Effector memory CD4-positive, alpha-beta T cell (primary cell): ENCODE measurements around the gene SFMBT2.

Experiments used
- DNase-seq, 3 donors: peaks; one replicate each; pipeline ENCODE4 v3.0.0-alpha.2; 2020
- H3K27ac ChIP-seq: 2 replicates; pipeline ENCODE4 v1.7.0; 2013; ENCODE audit warnings: mild to moderate bottlenecking, low read length, moderate library complexity; ENCODE audit not compliant: insufficient read depth, poor library complexity, severe bottlenecking
- H3K27me3 ChIP-seq: replicated peaks from 2 replicates; pipeline ENCODE4 v1.7.0; 2013; ENCODE audit warnings: mild to moderate bottlenecking, low read length; ENCODE audit not compliant: insufficient read depth, control insufficient read depth, poor library complexity, severe bottlenecking
- H3K36me3 ChIP-seq: 2 replicates; pipeline ENCODE4 v1.7.0; 2013; ENCODE audit warnings: mild to moderate bottlenecking, low read length, moderate library complexity; ENCODE audit not compliant: control insufficient read depth, insufficient read depth
- H3K4me1 ChIP-seq: 2 replicates; pipeline ENCODE4 v1.7.0; 2013; ENCODE audit warnings: low read length, mild to moderate bottlenecking; ENCODE audit not compliant: control insufficient read depth, insufficient read depth, poor library complexity, severe bottlenecking
- H3K4me3 ChIP-seq: 2 replicates; pipeline ENCODE4 v1.7.0; 2013; ENCODE audit warnings: low read length, low read depth, mild to moderate bottlenecking; ENCODE audit not compliant: insufficient read depth, poor library complexity, severe bottlenecking
- H3K9me3 ChIP-seq: 2 replicates; pipeline ENCODE4 v1.7.0; 2013; ENCODE audit warnings: mild to moderate bottlenecking, low read length, moderate library complexity; ENCODE audit not compliant: control insufficient read depth

Gene SFMBT2

GRCh38 chr10:7245505-7245904 is 165.3 kb downstream of the SFMBT2 start:
- DNase-seq, result no peak
- Histone ChIP-seq H3K4me3 (no peak overlapping the region), H3K4me1 (peaks cover 5% of the 10 kb centered on the region), H3K36me3 (peaks cover 16% of the 10 kb centered on the region), H3K9me3 (no peaks in the 10 kb centered on the region), H3K27me3 (no peaks in the 10 kb centered on the region), H3K27ac (no peak overlapping the region)

- H3K27ac ChIP-seq, result no peak overlapping the region
- no peak for DNase-seq
- no peak overlapping the region for H3K4me3 ChIP-seq
Measured at GRCh38 chr10:7243873-7244272, 167.0 kb downstream of the SFMBT2 start.

GRCh38 chr10:7243139-7243538 is 167.7 kb downstream of the SFMBT2 start:
- DNase-seq, result no peak
- Histone ChIP-seq H3K9me3 (no peaks in the 10 kb centered on the region), H3K4me1 (peaks cover 5% of the 10 kb centered on the region), H3K4me3 (no peak overlapping the region), H3K27me3 (no peaks in the 10 kb centered on the region), H3K27ac (no peak overlapping the region), H3K36me3 (peaks cover 11% of the 10 kb centered on the region)

More at GRCh38 chr10:7243873-7244272, 167.0 kb downstream of the SFMBT2 start:
- Histone ChIP-seq H3K36me3 (peaks cover 16% of the 10 kb centered on the region), H3K9me3 (no peaks in the 10 kb centered on the region), H3K4me1 (peaks cover 5% of the 10 kb centered on the region), H3K27me3 (no peaks in the 10 kb centered on the region)

- DNase-seq, result no peak
- Histone ChIP-seq H3K4me3 (no peak overlapping the region), H3K36me3 (peaks cover 6% of the 10 kb centered on the region), H3K4me1 (peaks cover 5% of the 10 kb centered on the region), H3K27me3 (no peaks in the 10 kb centered on the region), H3K9me3 (no peaks in the 10 kb centered on the region), H3K27ac (no peak overlapping the region)
Measured at GRCh38 chr10:7239312-7239985, 171.4 kb downstream of the SFMBT2 start.

GRCh38 chr10:7235376-7235775 is 175.5 kb downstream of the SFMBT2 start:
- DNase-seq, result no peak
- no peaks in the 10 kb centered on the region for H3K36me3 ChIP-seq
- no peaks in the 10 kb centered on the region for H3K4me1 ChIP-seq
- no peaks in the 10 kb centered on the region for H3K27me3 ChIP-seq
- H3K27ac ChIP-seq, result no peak overlapping the region
- no peaks in the 10 kb centered on the region for H3K9me3 ChIP-seq
- H3K4me3 ChIP-seq, result no peak overlapping the region

- H3K27ac ChIP-seq, result no peak overlapping the region
- no peaks in the 10 kb centered on the region for H3K9me3 ChIP-seq
- H3K4me3 ChIP-seq, result no peak overlapping the region
- no peak for DNase-seq
- no peaks in the 10 kb centered on the region for H3K4me1 ChIP-seq
- no peaks in the 10 kb centered on the region for H3K36me3 ChIP-seq
- no peaks in the 10 kb centered on the region for H3K27me3 ChIP-seq
Measured at GRCh38 chr10:7234109-7234508, 176.7 kb downstream of the SFMBT2 start.

GRCh38 chr10:7233259-7233991 is 177.4 kb downstream of the SFMBT2 start:
- H3K27ac ChIP-seq, result no peak overlapping the region
- H3K27me3 ChIP-seq, result no peaks in the 10 kb centered on the region
- no peaks in the 10 kb centered on the region for H3K36me3 ChIP-seq
- no peaks in the 10 kb centered on the region for H3K4me1 ChIP-seq
- H3K9me3 ChIP-seq, result no peaks in the 10 kb centered on the region
- H3K4me3 ChIP-seq, result no peak overlapping the region
- no peak for DNase-seq

GRCh38 chr10:7231509-7232414 is 179.1 kb downstream of the SFMBT2 start:
- peaks cover 8% of the 10 kb centered on the region for H3K36me3 ChIP-seq
- no peak for DNase-seq
- no peak overlapping the region for H3K27ac ChIP-seq
- no peaks in the 10 kb centered on the region for H3K4me1 ChIP-seq
- no peak overlapping the region for H3K4me3 ChIP-seq
- no peaks in the 10 kb centered on the region for H3K9me3 ChIP-seq
- H3K27me3 ChIP-seq, result no peaks in the 10 kb centered on the region

GRCh38 chr10:7230951-7231350 is 179.9 kb downstream of the SFMBT2 start:
- Histone ChIP-seq H3K27me3 (no peaks in the 10 kb centered on the region), H3K4me1 (no peaks in the 10 kb centered on the region), H3K9me3 (no peaks in the 10 kb centered on the region), H3K4me3 (no peak overlapping the region), H3K27ac (no peak overlapping the region), H3K36me3 (peaks cover 16% of the 10 kb centered on the region)
- DNase-seq, result no peak
